Liver (tissue), 9 donors: ENCODE results near the gene VPS35L. TPM values are rescaled to one million over a fixed set of nuclear protein-coding genes. Genes with fewer than 3 reads are reported as not detected.
A peak's percentile ranks its signal among the peaks of the same experiment; 100 is the strongest.

Experiments used
- DNase-seq: peaks from one replicate; pipeline ENCODE4 v3.0.0-alpha.2; 2017; ENCODE audit warnings: low spot score
- H3K27ac ChIP-seq, 2 donors: one replicate each; pipeline ENCODE4 v1.7.0; 2013; ENCODE audit warnings: inconsistent platforms in 2 of 2, low read length in 2 of 2, control low read depth in 1 of 2, low read depth in 1 of 2, mild to moderate bottlenecking in 1 of 2
- H3K27me3 ChIP-seq, 4 donors: one replicate each; pipeline versions ENCODE4 v1.6.1 to v1.7.0; 2013; ENCODE audit warnings: low read length in 3 of 4, inconsistent platforms in 1 of 4, mild to moderate bottlenecking in 1 of 4, moderate library complexity in 1 of 4; ENCODE audit not compliant: control insufficient read depth in 4 of 4, insufficient read depth in 4 of 4
- H3K36me3 ChIP-seq, 4 donors: one replicate each; pipeline versions ENCODE4 v1.6.1 to v1.7.0; 2013; ENCODE audit warnings: low read length in 3 of 4, mild to moderate bottlenecking in 3 of 4, low read depth in 1 of 4, moderate library complexity in 1 of 4; ENCODE audit not compliant: control insufficient read depth in 4 of 4, insufficient read depth in 3 of 4
- H3K4me1 ChIP-seq, 4 donors: one replicate each; pipeline versions ENCODE4 v1.6.1 to v1.7.0; 2013; ENCODE audit warnings: low read length in 3 of 4, mild to moderate bottlenecking in 3 of 4, moderate library complexity in 1 of 4; ENCODE audit not compliant: control insufficient read depth in 4 of 4, insufficient read depth in 4 of 4
- H3K4me3 ChIP-seq, 3 donors: one replicate each; pipeline versions ENCODE4 v1.6.1 to v1.7.0; 2013; ENCODE audit warnings: low read length in 3 of 3, control low read depth in 1 of 3, low read depth in 1 of 3, mild to moderate bottlenecking in 1 of 3
- H3K9ac ChIP-seq, 2 donors: one replicate each; pipeline ENCODE4 v1.7.0; 2013; ENCODE audit warnings: low read length in 2 of 2, mild to moderate bottlenecking in 2 of 2, moderate library complexity in 2 of 2, control low read depth in 1 of 2, low read depth in 1 of 2
- H3K9me3 ChIP-seq, 4 donors: one replicate each; pipeline versions ENCODE4 v1.6.1 to v1.7.0; 2013; ENCODE audit warnings: low read length in 3 of 4; ENCODE audit not compliant: control insufficient read depth in 4 of 4
- ATF3 ChIP-seq: IDR thresholded peaks from 2 replicates; pipeline ENCODE4 v1.6.1; 2016; ENCODE audit warnings: antibody characterized with exemption
- CTCF ChIP-seq: fragments of 150-350 bp; IDR thresholded peaks from 2 replicates; pipeline ENCODE4 v1.5.1; 2017; ENCODE audit warnings: improper control_type of control experiment, low read depth, low read length; ENCODE audit not compliant: missing input control
- EGR1 ChIP-seq, 2 donors: IDR thresholded peaks; 2 replicates each; pipeline ENCODE4 v1.6.1; 2016 to 2018; ENCODE audit warnings: antibody characterized with exemption in 2 of 2, low read depth in 2 of 2
- FOXA1 ChIP-seq: IDR thresholded peaks from 2 replicates; pipeline ENCODE4 v1.6.1; 2016; ENCODE audit warnings: antibody characterized with exemption
- FOXA2 ChIP-seq: IDR thresholded peaks from 2 replicates; pipeline ENCODE4 v1.6.1; 2016; ENCODE audit warnings: antibody characterized with exemption
- GABPA ChIP-seq, 2 donors: IDR thresholded peaks in 1 of 2; conservative IDR thresholded peaks in 1 of 2; 2 replicates each; pipeline ENCODE4 v1.6.1; 2016; ENCODE audit warnings: antibody characterized with exemption in 2 of 2, mild to moderate bottlenecking in 1 of 2, moderate library complexity in 1 of 2
- HNF4A ChIP-seq, 2 donors: conservative IDR thresholded peaks; 2 replicates each; pipeline ENCODE4 v1.6.1; 2016; ENCODE audit warnings: antibody characterized with exemption in 2 of 2, mild to moderate bottlenecking in 2 of 2
- HNF4G ChIP-seq: IDR thresholded peaks from 2 replicates; pipeline ENCODE4 v1.6.1; 2016; ENCODE audit warnings: antibody characterized with exemption
- JUND ChIP-seq, 2 donors: IDR thresholded peaks; 2 replicates each; pipeline ENCODE4 v1.6.1; 2016; ENCODE audit warnings: antibody characterized with exemption in 2 of 2
- MAX ChIP-seq: IDR thresholded peaks from 2 replicates; pipeline ENCODE4 v1.6.1; 2016; ENCODE audit warnings: antibody characterized with exemption
- NR2F2 ChIP-seq: IDR thresholded peaks from 2 replicates; pipeline ENCODE4 v1.6.1; 2016; ENCODE audit warnings: antibody characterized with exemption
- RAD21 ChIP-seq, 2 donors: IDR thresholded peaks; 2 replicates each; pipeline ENCODE4 v1.6.1; 2016; ENCODE audit warnings: antibody characterized with exemption in 2 of 2, mild to moderate bottlenecking in 2 of 2
- REST ChIP-seq: IDR thresholded peaks from 2 replicates; pipeline ENCODE4 v1.6.1; 2016; ENCODE audit warnings: antibody characterized with exemption, mild to moderate bottlenecking
- RXRA ChIP-seq, 2 donors: IDR thresholded peaks; 2 replicates each; pipeline ENCODE4 v1.6.1; 2017 to 2018; ENCODE audit warnings: antibody characterized with exemption in 2 of 2, mild to moderate bottlenecking in 1 of 2
- SP1 ChIP-seq: IDR thresholded peaks from 2 replicates; pipeline ENCODE4 v1.6.1; 2018; ENCODE audit warnings: antibody characterized with exemption, mild to moderate bottlenecking
- TAF1 ChIP-seq: conservative IDR thresholded peaks from 2 replicates; pipeline ENCODE4 v1.6.1; 2016; ENCODE audit warnings: antibody characterized with exemption, mild to moderate bottlenecking
- YY1 ChIP-seq: IDR thresholded peaks from 2 replicates; pipeline ENCODE4 v1.6.1; 2016; ENCODE audit warnings: antibody characterized with exemption, mild to moderate bottlenecking
- ZBTB33 ChIP-seq: IDR thresholded peaks from 2 replicates; pipeline ENCODE4 v1.6.1; 2016; ENCODE audit warnings: antibody characterized with exemption
- WGBS: extraction: QIAGEN DNeasy Blood & Tissue Kit; methylation state at CpG from one replicate; pipeline ENCODE4 v1.1.7; 2013; 5-methylcytosine and 5-hydroxymethylcytosine counted together
- polyA plus RNA-seq, 2 donors: library from polyadenylated mRNA; stranded (reverse) in 1 of 2; unstranded in 1 of 2; fragments of 200-250 nt in 1 of 2; fragments of >200 nt in 1 of 2; fragmentation: Nextera tagmentation in 1 of 2; extraction: Ambion mirVana in 1 of 2; gene quantifications; one replicate each; pipeline versions ENCODE4 v1.2.1 to v1.2.3, GENCODE V29; 2013 to 2015
- total RNA-seq, 2 donors: library from RNA; depleted of rRNA; stranded (reverse); fragments of >200 nt; gene quantifications; one replicate each; pipeline ENCODE4 v1.2.3, GENCODE V29; 2014
- donor health status: healthy.
- donor health status: healthy.
- donor health status: healthy.
- donor health status: healthy.
- donor health status: healthy.

Gene VPS35L
- total and polyA plus RNA-seq, 4 donors: 10.5 to 18.2 (median 15.1) TPM

GRCh38 chr16:19524356-19524615, 31.2 kb upstream of the VPS35L start:
- no peaks in the 10 kb centered on the region for H3K27me3 ChIP-seq
- peak overlapping the region; percentile 85 to 100 (median 92) for H3K4me3 ChIP-seq
- under 1% methylated on average over 11 of the region's 11 CpGs for WGBS
- H3K36me3 ChIP-seq: peaks cover 2 to 12% (median 6%) of the 10 kb centered on the region in 4 donors
- no peaks in the 10 kb centered on the region for H3K9me3 ChIP-seq
- TF ChIP-seq GABPA (IDR thresholded peaks at IDR 0.05 in 1 of 2, conservative IDR thresholded peaks at IDR 0.05 in 1 of 2) (no peak), FOXA2 (no peak), NR2F2 (no peak), SP1 (no peak), REST (no peak), EGR1 (IDR thresholded peaks at IDR 0.05; ENCODE audit: low read depth in 2 of 2) (no peak), YY1 (no peak), FOXA1 (no peak), RAD21 (IDR thresholded peaks at IDR 0.05) (no peak), RXRA (IDR thresholded peaks at IDR 0.05) (no peak), TAF1 (no peak), JUND (IDR thresholded peaks at IDR 0.05) (no peak), ATF3 (no peak), MAX (no peak), CTCF (no peak), ZBTB33 (no peak), HNF4A (conservative IDR thresholded peaks at IDR 0.05) (no peak), HNF4G (no peak)
- H3K9ac ChIP-seq: peak overlapping the region; percentile 32 to 72
- H3K27ac ChIP-seq: peak overlapping the region; percentile 19 to 54
- peaks cover 0 to 20% (median 17%) of the 10 kb centered on the region in 4 donors for H3K4me1 ChIP-seq
- DNase-seq: no peak
